Measurements from ENCODE around the gene COQ5. TPM values are rescaled to one million over a fixed set of nuclear protein-coding genes. Genes with fewer than 3 reads are reported as not detected.

COQ5 gene
- polyA plus RNA-seq, 4 donors = 62.0 to 73.6 (median 65.7) TPM

GRCh38 chr12:120460157-120460556 is 68.8 kb downstream of the COQ5 start:
- DNase-seq (ENCODE audit: low read depth in 4 of 4, low spot score in 3 of 4) = no peak

GRCh38 chr12:120457133-120457532 is 71.8 kb downstream of the COQ5 start:
- no peak for DNase-seq (ENCODE audit: low read depth in 4 of 4, low spot score in 3 of 4)

DNA sequence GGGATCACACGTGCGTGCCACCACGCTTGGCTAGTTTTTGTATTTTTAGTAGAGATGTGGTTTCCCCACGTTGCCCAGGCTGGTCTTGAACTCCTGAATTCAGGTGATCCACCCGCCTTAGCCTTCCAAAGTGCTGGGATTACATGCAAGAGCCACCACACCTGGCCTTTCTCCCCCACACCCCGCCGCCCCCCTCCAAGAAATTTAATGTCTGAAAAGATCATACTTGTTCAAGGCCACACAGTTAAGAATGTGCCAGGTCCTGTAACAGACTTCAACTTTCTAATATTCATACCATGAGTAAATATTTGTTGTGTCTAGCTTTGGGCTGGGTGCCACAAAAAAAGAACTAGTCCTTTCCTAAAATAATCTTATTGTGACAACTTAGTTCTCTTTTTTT is 73.7 kb downstream of the COQ5 start:
- no peak for DNase-seq (ENCODE audit: low read depth in 4 of 4, low spot score in 3 of 4)

- no peak for DNase-seq (ENCODE audit: low read depth in 4 of 4, low spot score in 3 of 4)
These were observed 75.0 kb downstream of the COQ5 start for GRCh38 chr12:120453977-120454376.

Other genes with a start within 250 kb of the COQ5 start
- under 1 TPM in 1 of 4 donors, not detected in 3; 0.47 TPM for gene RNU4-2, start 237.3 kb downstream of the COQ5 start, polyA plus RNA-seq (ENCODE audit: insufficient read length in 4 of 4)
- gene RNU4-1, start 235.9 kb downstream of the COQ5 start, polyA plus RNA-seq (ENCODE audit: insufficient read length in 4 of 4) = not detected
- 1 to 10 TPM; 2.7 to 5.7 (median 3.9) TPM for gene SIRT4, start 226.8 kb downstream of the COQ5 start, polyA plus RNA-seq (ENCODE audit: insufficient read length in 4 of 4)
- under 1 TPM; 0.31 to 0.73 (median 0.42) TPM for gene PLA2G1B, start 201.4 kb downstream of the COQ5 start, polyA plus RNA-seq (ENCODE audit: insufficient read length in 4 of 4)
- gene MSI1, start 160.0 kb downstream of the COQ5 start, polyA plus RNA-seq (ENCODE audit: insufficient read length in 4 of 4) = 10 to 100 TPM; 17.7 to 23.8 (median 19.5) TPM
- 100 to 1,000 TPM; 303 to 369 (median 327) TPM for gene COX6A1, start 91.0 kb downstream of the COQ5 start, polyA plus RNA-seq (ENCODE audit: insufficient read length in 4 of 4)
- 10 to 100 TPM; 42.6 to 47.8 (median 46.2) TPM for gene TRIAP1, start 82.8 kb downstream of the COQ5 start, polyA plus RNA-seq (ENCODE audit: insufficient read length in 4 of 4)
- gene GATC, start 82.7 kb downstream of the COQ5 start, polyA plus RNA-seq (ENCODE audit: insufficient read length in 4 of 4) = 10 to 100 TPM; 34.8 to 37.1 (median 35.0) TPM
- 100 to 1,000 TPM; 220 to 249 (median 230) TPM for gene SRSF9, start 59.4 kb downstream of the COQ5 start, polyA plus RNA-seq (ENCODE audit: insufficient read length in 4 of 4)
- 100 to 1,000 TPM; 492 to 541 (median 519) TPM for gene DYNLL1, start 33.0 kb downstream of the COQ5 start, polyA plus RNA-seq (ENCODE audit: insufficient read length in 4 of 4)
- 100 to 1,000 TPM; 181 to 232 (median 207) TPM for gene RNF10, start 5.2 kb upstream of the COQ5 start, polyA plus RNA-seq (ENCODE audit: insufficient read length in 4 of 4)
- 10 to 100 TPM; 43.1 to 50.8 (median 45.5) TPM for gene POP5, start 52.2 kb upstream of the COQ5 start, polyA plus RNA-seq (ENCODE audit: insufficient read length in 4 of 4)
- gene CABP1, start 111.5 kb upstream of the COQ5 start, polyA plus RNA-seq (ENCODE audit: insufficient read length in 4 of 4) = 1 to 10 TPM; 3.6 to 6.9 (median 5.1) TPM
- gene MLEC, start 158.0 kb upstream of the COQ5 start, polyA plus RNA-seq (ENCODE audit: insufficient read length in 4 of 4) = 100 to 1,000 TPM; 148 to 173 (median 163) TPM
- 10 to 100 TPM; 70.6 to 79.4 (median 75.8) TPM for gene UNC119B, start 181.3 kb upstream of the COQ5 start, polyA plus RNA-seq (ENCODE audit: insufficient read length in 4 of 4)
- gene ACADS, start 196.7 kb upstream of the COQ5 start, polyA plus RNA-seq (ENCODE audit: insufficient read length in 4 of 4) = 10 to 100 TPM; 16.5 to 28.6 (median 18.9) TPM